ENCODE data around the gene SSBP1.
"Not testable (repeated sequence)": the region's sequence is repeated elsewhere in the genome, so short reads cannot be mapped to it uniquely, and the experiment has no call there.

SSBP1 gene

GRCh38 chr7:141754939-141755338 is 16.8 kb downstream of the SSBP1 start:
- peak; percentile 50 for DNase-seq (ENCODE audit: low read depth)
- peak; percentile 42 for TF ChIP-seq CTCF (IDR thresholded peaks at IDR 0.05; ENCODE audit: insufficient read depth, low read depth, low read length, missing control alignments)

GRCh38 chr7:141763797-141764196 is 25.6 kb downstream of the SSBP1 start, which contains the start of gene TAS2R3:
Gene TAS2R3 (plus strand): TSS chr7:141764097. CDS start chr7:141764159, 62 bp downstream.
- H3K4me3 ChIP-seq (ENCODE audit: low read length): no peak within 1 kb of the TSS
- no peak for TF ChIP-seq CTCF (IDR thresholded peaks at IDR 0.05; ENCODE audit: insufficient read depth, low read depth, low read length, missing control alignments)
- DNase-seq (ENCODE audit: low read depth): no peak

More at GRCh38 chr7:141754939-141755338, 16.8 kb downstream of the SSBP1 start:
- H3K4me3 ChIP-seq (ENCODE audit: low read length): no peak overlapping the region

GRCh38 chr7:141770083-141770583 is 32.0 kb downstream of the SSBP1 start:
- not testable (repeated sequence) for H3K4me3 ChIP-seq (ENCODE audit: low read length); DNase-seq (ENCODE audit: low read depth)

- TF ChIP-seq CTCF (IDR thresholded peaks at IDR 0.05; ENCODE audit: insufficient read depth, low read depth, low read length, missing control alignments): no peak
- no peak within 1 kb of the TSS for H3K4me3 ChIP-seq (ENCODE audit: low read length)
- DNase-seq (ENCODE audit: low read depth): no peak
Measured at GRCh38 chr7:141776374-141776773, 38.2 kb downstream of the SSBP1 start, which contains the start of gene TAS2R4. Gene TAS2R4 (plus strand): TSS chr7:141776674. CDS start chr7:141778489, 1,815 bp downstream.

GRCh38 chr7:141785706-141786552 is 47.8 kb downstream of the SSBP1 start:
- peak; percentile 71 for DNase-seq (ENCODE audit: low read depth)
- peak; percentile 84 for TF ChIP-seq CTCF (IDR thresholded peaks at IDR 0.05; ENCODE audit: insufficient read depth, low read depth, low read length, missing control alignments)
- no peak overlapping the region for H3K4me3 ChIP-seq (ENCODE audit: low read length)

- no peak for DNase-seq (ENCODE audit: low read depth)
- TF ChIP-seq CTCF (IDR thresholded peaks at IDR 0.05; ENCODE audit: insufficient read depth, low read depth, low read length, missing control alignments): no peak
- H3K4me3 ChIP-seq (ENCODE audit: low read length): no peak overlapping the region
Measured at GRCh38 chr7:141788296-141788695, 50.1 kb downstream of the SSBP1 start.

GRCh38 chr7:141789917-141790316 is 51.8 kb downstream of the SSBP1 start, which contains the start of gene TAS2R5:
Gene TAS2R5 (plus strand): TSS chr7:141790217. CDS start chr7:141790362, 145 bp downstream.
- no peak for TF ChIP-seq CTCF (IDR thresholded peaks at IDR 0.05; ENCODE audit: insufficient read depth, low read depth, low read length, missing control alignments)
- no peak for DNase-seq (ENCODE audit: low read depth)

More at GRCh38 chr7:141789917-141790316, 51.8 kb downstream of the SSBP1 start, which contains the start of gene TAS2R5:
- H3K4me3 ChIP-seq (ENCODE audit: low read length): no peak within 1 kb of the TSS

Data from epithelial cell of esophagus (primary cell).